ENCODE results near the gene KLF16.

Gene KLF16

GRCh38 chr19:1845125-1845515 lies 18.3 kb downstream of the KLF16 start:
- H3K4me3 ChIP-seq (ENCODE audit: control insufficient read depth, low read depth, low read length) = no peak overlapping the region
- TF ChIP-seq CTCF (conservative IDR thresholded peaks at IDR 0.05; ENCODE audit: control insufficient read depth, insufficient read depth, low read depth, low read length) = no peak

GRCh38 chr19:1844513-1845124 lies 18.8 kb downstream of the KLF16 start:
- no peak overlapping the region for H3K4me3 ChIP-seq (ENCODE audit: control insufficient read depth, low read depth, low read length)
- no peak for TF ChIP-seq CTCF (conservative IDR thresholded peaks at IDR 0.05; ENCODE audit: control insufficient read depth, insufficient read depth, low read depth, low read length)
- no peak for DNase-seq (ENCODE audit: low read depth)

More at GRCh38 chr19:1845125-1845515, 18.3 kb downstream of the KLF16 start:
- DNase-seq (ENCODE audit: low read depth) = no peak

- DNase-seq (ENCODE audit: low read depth) = no peak
- H3K4me3 ChIP-seq (ENCODE audit: control insufficient read depth, low read depth, low read length) = no peak overlapping the region
- TF ChIP-seq CTCF (conservative IDR thresholded peaks at IDR 0.05; ENCODE audit: control insufficient read depth, insufficient read depth, low read depth, low read length) = peak; percentile 11
Measured at GRCh38 chr19:1843646-1844394, 19.6 kb downstream of the KLF16 start.

- no peak for TF ChIP-seq CTCF (conservative IDR thresholded peaks at IDR 0.05; ENCODE audit: control insufficient read depth, insufficient read depth, low read depth, low read length)
- no peak for DNase-seq (ENCODE audit: low read depth)
- no peak overlapping the region for H3K4me3 ChIP-seq (ENCODE audit: control insufficient read depth, low read depth, low read length)
Measured at GRCh38 chr19:1843116-1843515, 20.3 kb downstream of the KLF16 start.

- no peak for DNase-seq (ENCODE audit: low read depth)
- no peak overlapping the region for H3K4me3 ChIP-seq (ENCODE audit: control insufficient read depth, low read depth, low read length)
- no peak for TF ChIP-seq CTCF (conservative IDR thresholded peaks at IDR 0.05; ENCODE audit: control insufficient read depth, insufficient read depth, low read depth, low read length)
Measured at GRCh38 chr19:1841209-1841924, 22.0 kb downstream of the KLF16 start.

GRCh38 chr19:1840541-1841115 lies 22.8 kb downstream of the KLF16 start:
- no peak for DNase-seq (ENCODE audit: low read depth)
- H3K4me3 ChIP-seq (ENCODE audit: control insufficient read depth, low read depth, low read length) = no peak overlapping the region
- no peak for TF ChIP-seq CTCF (conservative IDR thresholded peaks at IDR 0.05; ENCODE audit: control insufficient read depth, insufficient read depth, low read depth, low read length)

Measured in fibroblast of mammary gland (primary cell).